Transverse colon (tissue), 4 donors: Measurements from ENCODE around the gene TMEM238L. TPM values are rescaled to one million over a fixed set of nuclear protein-coding genes. Genes with fewer than 3 reads are reported as not detected.
"Not testable (repeated sequence)": the region's sequence is repeated elsewhere in the genome, so short reads cannot be mapped to it uniquely, and the experiment has no call there.

Experiments used
- DNase-seq: peaks from one replicate; pipeline ENCODE4 v3.0.0-alpha.2; 2019
- H3K27ac ChIP-seq, 4 donors: fragments of 200-600 bp; sonication (generic); 2 replicates each; pipeline ENCODE4 v1.5.1; 2016 to 2018; ENCODE audit warnings: inconsistent platforms in 4 of 4
- H3K27me3 ChIP-seq: fragments of 200-600 bp; sonication (generic); 2 replicates; pipeline ENCODE4 v1.5.1; 2017; ENCODE audit warnings: inconsistent platforms
- H3K36me3 ChIP-seq, 4 donors: fragments of 200-600 bp; sonication (generic); 2 replicates each; pipeline ENCODE4 v1.5.1; 2017 to 2019; ENCODE audit warnings: inconsistent platforms in 4 of 4
- H3K4me1 ChIP-seq, 4 donors: fragments of 200-600 bp; sonication (generic); 2 replicates each; pipeline ENCODE4 v1.5.1; 2017 to 2020; ENCODE audit warnings: inconsistent platforms in 4 of 4
- H3K4me3 ChIP-seq, 4 donors: fragments of 200-600 bp; sonication (generic); 1 replicate in 1 of 4; 2 replicates in 3 of 4; pipeline versions ENCODE4 v1.5.1 to v1.6.1; 2017 to 2019; ENCODE audit warnings: inconsistent platforms in 4 of 4
- H3K9me3 ChIP-seq, 2 donors: fragments of 200-600 bp; sonication (generic); 2 replicates each; pipeline ENCODE4 v1.5.1; 2017 to 2019; ENCODE audit warnings: inconsistent platforms in 2 of 2
- EP300 ChIP-seq: sonication (generic); formaldehyde crosslinking; IDR thresholded peaks from one replicate; pipeline ENCODE4 v1.6.1; 2017; ENCODE audit warnings: antibody characterized with exemption, low read depth
- POLR2A ChIP-seq: fragments of 450-650 bp; IDR thresholded peaks from one replicate; pipeline ENCODE4 v1.6.1; 2016; ENCODE audit warnings: antibody characterized with exemption, mild to moderate bottlenecking, moderate library complexity
- POLR2AphosphoS5 ChIP-seq, 3 donors: sonication (generic); formaldehyde crosslinking; IDR thresholded peaks; one replicate each; pipeline ENCODE4 v1.6.1; 2016; ENCODE audit warnings: antibody characterized with exemption in 3 of 3
- WGBS, 2 donors: methylation state at CpG; one replicate each; pipeline ENCODE4 v1.1.5; 2018; ENCODE audit warnings: low coverage in 1 of 2; 5-methylcytosine and 5-hydroxymethylcytosine counted together
- in situ Hi-C, 4 donors: fragments of 200-750 bp; cut with MboI; loops; one replicate each; pipeline versions ENCODE4 v1.15.0 to v1.15.1; 2017; ENCODE audit warnings: low sequenced_read_pairs in 3 of 4, low pct_ligation_motif_present in 1 of 4, low pct_unique_long_range_greater_than_20kb in 1 of 4
- intact Hi-C: fragments of 100-400 bp; cut with DNase I; formaldehyde crosslinking; loops from one replicate; pipeline ENCODE4 v1.15.1; 2023; ENCODE audit warnings: low total_unique reads
- total RNA-seq, 4 donors: library from RNA; depleted of rRNA; stranded (reverse); fragments of >200 nt; gene quantifications; one replicate each; pipeline ENCODE4 v1.1.0, GENCODE V29; 2016
- TF ChIP-seq, protein P1 (sequence below), 5 experiments: fragments of 200-600 bp in 3 of 5; fragments of 450-650 bp in 2 of 5; sonication (generic) in 3 of 5; IDR thresholded peaks; 1 replicate in 2 of 5; 2 replicates in 3 of 5; pipeline ENCODE4 v1.5.1; 2016 to 2017; ENCODE audit warnings: antibody characterized with exemption in 5 of 5, inconsistent platforms in 3 of 5, mild to moderate bottlenecking in 2 of 5, moderate library complexity in 1 of 5

TMEM238L gene, protein sequence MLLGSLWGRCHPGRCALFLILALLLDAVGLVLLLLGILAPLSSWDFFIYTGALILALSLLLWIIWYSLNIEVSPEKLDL
- 10 to 100 TPM; 34.4 to 66.5 (median 42.5) TPM for total RNA-seq

DNA sequence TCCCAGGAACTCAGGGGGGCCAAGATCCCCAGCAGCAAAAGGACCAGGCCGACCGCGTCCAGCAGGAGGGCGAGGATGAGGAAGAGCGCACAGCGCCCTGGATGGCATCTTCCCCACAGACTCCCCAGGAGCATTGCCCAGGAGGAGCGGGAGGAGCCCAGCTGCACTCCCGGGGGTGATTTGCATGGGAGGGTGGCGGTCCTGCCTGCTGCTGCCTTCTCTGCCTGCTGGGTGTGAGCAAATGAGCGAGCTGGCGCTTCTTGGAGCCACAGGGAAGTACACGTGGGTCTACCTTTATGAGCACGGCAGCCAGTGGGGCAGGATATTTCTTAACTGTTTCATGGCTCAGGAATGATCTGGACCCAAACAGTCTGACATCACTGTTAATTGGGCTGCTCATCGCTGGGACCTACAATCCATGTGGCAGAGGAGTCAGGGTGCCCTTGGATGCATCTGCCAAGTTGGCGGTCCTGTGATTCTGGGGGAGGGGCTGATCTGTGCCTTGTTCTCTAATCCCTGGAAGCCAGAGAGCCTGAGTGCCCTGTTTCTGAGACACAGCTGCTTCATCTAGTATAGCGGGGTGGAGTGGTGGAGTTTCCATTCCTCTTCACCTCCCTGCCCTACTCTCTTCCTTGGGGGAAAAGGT, at the start of gene TMEM238L:
TMEM238L (minus strand) TSS at position 270 of the 646 bp plus-strand sequence; CDS start at position 134, 136 bp downstream.
- in situ Hi-C loops = no loop called here
- peak; percentile 94 for DNase-seq
- intact Hi-C loops = no loop called here
- H3K4me3 ChIP-seq = peak within 1 kb of the TSS; percentile 27 to 59 (median 50)
- peak; percentile 83 to 99 (median 94) for TF ChIP-seq POLR2AphosphoS5 (IDR thresholded peaks at IDR 0.05)
- no peak for TF ChIP-seq EP300
- TF ChIP-seq, protein P1, sequence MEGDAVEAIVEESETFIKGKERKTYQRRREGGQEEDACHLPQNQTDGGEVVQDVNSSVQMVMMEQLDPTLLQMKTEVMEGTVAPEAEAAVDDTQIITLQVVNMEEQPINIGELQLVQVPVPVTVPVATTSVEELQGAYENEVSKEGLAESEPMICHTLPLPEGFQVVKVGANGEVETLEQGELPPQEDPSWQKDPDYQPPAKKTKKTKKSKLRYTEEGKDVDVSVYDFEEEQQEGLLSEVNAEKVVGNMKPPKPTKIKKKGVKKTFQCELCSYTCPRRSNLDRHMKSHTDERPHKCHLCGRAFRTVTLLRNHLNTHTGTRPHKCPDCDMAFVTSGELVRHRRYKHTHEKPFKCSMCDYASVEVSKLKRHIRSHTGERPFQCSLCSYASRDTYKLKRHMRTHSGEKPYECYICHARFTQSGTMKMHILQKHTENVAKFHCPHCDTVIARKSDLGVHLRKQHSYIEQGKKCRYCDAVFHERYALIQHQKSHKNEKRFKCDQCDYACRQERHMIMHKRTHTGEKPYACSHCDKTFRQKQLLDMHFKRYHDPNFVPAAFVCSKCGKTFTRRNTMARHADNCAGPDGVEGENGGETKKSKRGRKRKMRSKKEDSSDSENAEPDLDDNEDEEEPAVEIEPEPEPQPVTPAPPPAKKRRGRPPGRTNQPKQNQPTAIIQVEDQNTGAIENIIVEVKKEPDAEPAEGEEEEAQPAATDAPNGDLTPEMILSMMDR (IDR thresholded peaks at IDR 0.05) = peak in 1 of 5 experiments; percentile 28
- TF ChIP-seq POLR2A = peak; percentile 98
- peaks cover 0 to 23% (median 19%) of the 10 kb centered on the region in 4 donors for H3K4me1 ChIP-seq
- 57 to 60% methylated on average over 1 to 16 of the region's 16 CpGs for WGBS, 2 donors
- H3K9me3 ChIP-seq = no peaks in the 10 kb centered on the region
- peak within 1 kb of the TSS; percentile 87 to 94 (median 90) for H3K27ac ChIP-seq
- no peaks in the 10 kb centered on the region for H3K27me3 ChIP-seq
- H3K36me3 ChIP-seq = no peaks in the 10 kb centered on the region

DNA sequence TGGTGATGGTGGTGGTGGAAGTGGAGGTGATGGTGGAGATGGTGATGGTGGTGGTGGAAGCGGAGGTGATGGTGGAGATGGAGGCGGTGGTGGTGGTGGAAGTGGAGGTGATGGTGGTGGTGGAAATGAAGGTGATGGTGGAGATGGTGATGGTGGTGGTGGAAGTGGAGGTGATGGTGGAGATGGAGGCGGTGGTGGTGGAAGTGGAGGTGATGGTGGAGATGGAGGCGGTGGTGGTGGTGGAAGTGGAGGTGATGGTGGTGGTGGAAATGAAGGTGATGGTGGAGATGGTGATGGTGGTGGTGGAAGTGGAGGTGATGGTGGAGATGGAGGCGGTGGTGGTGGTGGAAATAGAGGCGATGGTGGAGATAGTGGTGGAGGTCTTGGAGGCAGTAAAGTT, 42.7 kb upstream of the TMEM238L start:
- H3K4me3 ChIP-seq, H3K9me3 ChIP-seq, H3K36me3 ChIP-seq, DNase-seq, H3K27ac ChIP-seq, H3K27me3 ChIP-seq, intact Hi-C loops: not testable (repeated sequence)
- peaks cover 0 to 25% (median 18%) of the 10 kb centered on the region in 4 donors for H3K4me1 ChIP-seq
- in situ Hi-C loops = loop anchor here in 3 of 4 donors (10.0 to 25.0 kb wide), 3 partner anchors 102 to 209 kb away; partner anchors contain the start of gene TMEM220 (in 2 of the 3)
- WGBS, 2 donors = 84 to 88% methylated on average over 4 to 6 of the region's 6 CpGs

DNA sequence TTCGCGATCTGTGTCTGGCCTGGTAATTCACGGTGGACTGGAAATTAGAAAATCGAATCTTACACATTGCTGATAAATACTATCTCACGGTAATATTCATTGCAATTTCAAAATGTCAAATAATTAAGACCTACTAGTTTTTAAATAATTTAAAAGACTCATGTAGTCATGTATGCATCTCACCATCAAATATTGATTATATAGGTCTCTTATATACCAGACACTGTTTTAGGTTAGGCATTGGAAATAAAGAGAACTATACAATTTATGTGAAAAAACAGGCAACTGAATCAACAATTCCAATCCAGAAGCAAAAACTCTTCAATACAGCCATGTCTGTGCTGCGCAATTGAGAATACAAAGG, 41.5 kb upstream of the TMEM238L start:
- no peak for DNase-seq
- Histone ChIP-seq H3K9me3 (no peaks in the 10 kb centered on the region), H3K27me3 (no peaks in the 10 kb centered on the region), H3K36me3 (no peaks in the 10 kb centered on the region), H3K4me1 (peaks cover 0 to 25% (median 18%) of the 10 kb centered on the region in 4 donors), H3K27ac (peak overlapping the region in 2 of 4 donors; percentile 87 to 92), H3K4me3 (peak overlapping the region in 3 of 4 donors; percentile 43 to 73 (median 47))
- in situ Hi-C loops = loop anchor here in 3 of 4 donors (10.0 to 25.0 kb wide), 3 partner anchors 101 to 208 kb away; partner anchors contain the start of gene TMEM220 (in 2 of the 3)
- intact Hi-C loops = no loop called here
- WGBS, 2 donors = 17 to 19% methylated on average over 6 of the region's 6 CpGs
- TF ChIP-seq, protein P1 (IDR thresholded peaks at IDR 0.05) = no peak
- TF ChIP-seq EP300 (no peak), POLR2AphosphoS5 (IDR thresholded peaks at IDR 0.05) (no peak), POLR2A (no peak)

DNA sequence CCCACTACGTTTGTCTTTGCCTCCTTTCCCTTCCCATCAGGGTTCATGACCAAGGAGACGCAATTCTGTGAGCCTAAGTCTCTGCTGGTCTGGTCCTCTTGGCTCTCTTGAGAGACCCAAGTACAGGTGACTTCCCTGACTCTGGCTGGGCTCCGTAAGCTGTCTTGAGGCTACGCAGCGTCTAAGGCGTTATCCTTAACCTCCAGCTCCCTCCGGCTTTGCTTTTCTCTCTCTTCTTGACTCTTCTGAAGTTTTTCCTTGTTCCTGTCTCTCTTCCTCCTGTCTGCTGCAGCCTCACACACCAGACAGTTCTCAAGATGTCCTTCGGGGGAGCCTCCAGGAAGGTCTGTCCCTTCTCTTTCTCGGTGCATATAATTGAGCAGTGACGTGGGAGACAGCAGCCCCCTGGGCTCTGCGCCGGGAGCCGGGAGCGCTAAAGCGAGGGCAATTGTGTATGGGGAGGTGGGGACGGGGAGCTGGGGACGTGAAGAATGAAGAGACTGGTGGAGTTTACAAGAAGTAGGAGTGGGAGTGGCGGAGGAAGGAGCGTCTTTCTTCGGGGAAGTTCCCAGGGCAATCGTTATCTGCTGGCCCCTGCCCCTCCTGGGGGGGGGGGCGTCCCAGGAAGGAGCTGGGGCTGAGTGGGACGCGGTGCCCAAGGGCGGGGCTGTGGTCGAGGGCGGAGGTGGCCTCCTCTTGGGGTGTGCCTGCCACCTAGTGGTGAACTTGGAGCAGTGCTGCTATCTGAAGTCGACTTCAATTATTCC, 40.9 kb upstream of the TMEM238L start:
- no peaks in the 10 kb centered on the region for H3K27me3 ChIP-seq

More for the DNA sequence above, 40.9 kb upstream of the TMEM238L start:
- in situ Hi-C loops (loop anchor here in 3 of 4 donors (10.0 to 25.0 kb wide), 3 partner anchors 100 to 208 kb away; partner anchors contain the start of gene TMEM220 (in 2 of the 3)), intact Hi-C loops (no loop called here)
- Histone ChIP-seq H3K27ac (peak overlapping the region; percentile 82 to 92 (median 86)), H3K9me3 (no peaks in the 10 kb centered on the region), H3K4me3 (peak overlapping the region; percentile 22 to 73 (median 45)), H3K4me1 (peaks cover 0 to 25% (median 18%) of the 10 kb centered on the region in 4 donors), H3K36me3 (no peaks in the 10 kb centered on the region)
- WGBS, 2 donors = 3 to 11% methylated on average over 9 to 28 of the region's 28 CpGs
- peak; percentile 92 for DNase-seq
- TF ChIP-seq EP300 (peak; percentile 6), POLR2A (peak; percentile 74), POLR2AphosphoS5 (IDR thresholded peaks at IDR 0.05) (peak in 2 of 3 donors; percentile 63 to 77)
- TF ChIP-seq, protein P1 (IDR thresholded peaks at IDR 0.05) = peak; percentile 92 to 99 (median 98)
